ENCODE data around the gene YWHAE. TPM values are rescaled to one million over a fixed set of nuclear protein-coding genes. Genes with fewer than 3 reads are reported as not detected.

Gene YWHAE
- total and polyA plus RNA-seq, 9 of the 15 experiments (the other 6 are each of a cell fraction or from before 2014, with no cell fraction given) = 184 to 727 (median 448) TPM

- CTCF ChIA-PET (ENCODE audit: low intra/inter-chr PET ratio) = no interaction called here
- no peak for DNase-seq (ENCODE audit: extremely low read depth in 1 of 4, low spot score in 3 of 4)
- in situ Hi-C loops (cut with MboI) (no loop called here), intact Hi-C loops (cut with micrococcal nuclease) (no loop called here)
- H3K4me3 ChIP-seq = no peak overlapping the region
- peaks cover 7% of the 10 kb centered on the region; the same call in 1 of the 3 replicates for H3K36me3 ChIP-seq (ENCODE audit: control insufficient read depth, insufficient read depth, low read length)
- H2AFZ ChIP-seq (ENCODE audit: low read depth, low read length) = no peak overlapping the region
- H3K27me3 ChIP-seq (ENCODE audit: control insufficient read depth in 2 of 2, insufficient read depth in 2 of 2, low read length in 2 of 2) = no peaks in the 10 kb centered on the region
- FAIRE-seq = no peak
- H3K27ac ChIP-seq (ENCODE audit: extremely low read depth, low read depth, low read length) = no peak overlapping the region
- no peak overlapping the region for H3K4me2 ChIP-seq (ENCODE audit: insufficient read depth, low read length)
- H3K9me1 ChIP-seq (ENCODE audit: control insufficient read depth, insufficient read depth, low read length) = no peaks in the 10 kb centered on the region
- no peak overlapping the region for H3K9ac ChIP-seq (ENCODE audit: insufficient read depth in 1 of 2, low read depth in 2 of 2, low read length in 2 of 2)
- H3K9me3 ChIP-seq (replicated peaks; ENCODE audit: control insufficient read depth, insufficient read depth, low read depth, low read length) = no peaks in the 10 kb centered on the region; the same call in 1 of the 2 replicates
- no TSS peak for BruUV-seq (replicated peaks)
- H3K79me2 ChIP-seq (ENCODE audit: control insufficient read depth, insufficient read depth, low read length) = no peaks in the 10 kb centered on the region
- WGBS (ENCODE audit: insufficient coverage, low coverage, missing lambda C conversion rate) = 97% methylated on average over 5 of the region's 5 CpGs
- H3K4me1 ChIP-seq (replicated peaks in 1 of 2; ENCODE audit: control insufficient read depth in 2 of 2, insufficient read depth in 2 of 2, low read length in 2 of 2) = no peaks in the 10 kb centered on the region; a peak in 2 of 5 replicates
- ATAC-seq = no peak
- POLR2A ChIA-PET = no interaction called here
- TF ChIP-seq ZNF121 (CRISPR knock-in tag; conservative IDR thresholded peaks at IDR 0.05) (peak; percentile 50), HBP1 (CRISPR knock-in tag; IDR thresholded peaks at IDR 0.05) (no peak)
- H4K20me1 ChIP-seq (replicated peaks; ENCODE audit: control insufficient read depth, insufficient read depth, low read length) = no peaks in the 10 kb centered on the region
Observed at GRCh38 chr17:1416414-1416813, 16.4 kb upstream of the YWHAE start.

GRCh38 chr17:1414634-1415033 is 14.6 kb upstream of the YWHAE start:
- no peaks in the 10 kb centered on the region for H3K36me3 ChIP-seq (ENCODE audit: control insufficient read depth, insufficient read depth, low read length)
- no peak overlapping the region for H3K9ac ChIP-seq (ENCODE audit: insufficient read depth in 1 of 2, low read depth in 2 of 2, low read length in 2 of 2)
- H3K4me3 ChIP-seq = no peak overlapping the region
- no peak for TF ChIP-seq IRF2 (CRISPR knock-in tag; IDR thresholded peaks at IDR 0.05)
- TF ChIP-seq RBM15 (IDR thresholded peaks at IDR 0.05; ENCODE audit: insufficient read depth, low read length) = no peak
- TF ChIP-seq IRF9 (tag; IDR thresholded peaks at IDR 0.05) = no peak
- TF ChIP-seq ZNF398 (CRISPR knock-in tag; IDR thresholded peaks at IDR 0.05) = no peak
- no peak for TF ChIP-seq PRMT5 (CRISPR knock-in tag; IDR thresholded peaks at IDR 0.05)
- TF ChIP-seq BRCA1 (IDR thresholded peaks at IDR 0.05) = no peak
- no peak for TF ChIP-seq BRCA1 (CRISPR knock-in tag; IDR thresholded peaks at IDR 0.05)
- no peak for TF ChIP-seq ZFP30 (CRISPR knock-in tag; IDR thresholded peaks at IDR 0.05; ENCODE audit: borderline replicate concordance)
- no peak for TF ChIP-seq MYBL2 (IDR thresholded peaks at IDR 0.05; ENCODE audit: low read depth)
- TF ChIP-seq MYBL2 (CRISPR knock-in tag; IDR thresholded peaks at IDR 0.05; ENCODE audit: borderline replicate concordance) = no peak
- no peak overlapping the region for H3K4me2 ChIP-seq (ENCODE audit: insufficient read depth, low read length)
- H3K27ac ChIP-seq (ENCODE audit: extremely low read depth, low read depth, low read length) = no peak overlapping the region
- ChIA-PET CTCF (ENCODE audit: low intra/inter-chr PET ratio) (no interaction called here), POLR2A (interaction anchor here (0.8 kb wide), 1 partner anchor 17 kb away, joined by 4 read pairs; no protein-coding TSS in a partner anchor)
- H3K4me1 ChIP-seq (replicated peaks in 1 of 2; ENCODE audit: control insufficient read depth in 2 of 2, insufficient read depth in 2 of 2, low read length in 2 of 2) = no peaks in the 10 kb centered on the region; a peak in 2 of 5 replicates
- no peak overlapping the region for H2AFZ ChIP-seq (ENCODE audit: low read depth, low read length)
- no TSS peak for BruUV-seq (replicated peaks)
- ATAC-seq (no peak), DNase-seq (ENCODE audit: extremely low read depth in 1 of 4, low spot score in 3 of 4) (no peak), FAIRE-seq (no peak)
- intact Hi-C loops (cut with micrococcal nuclease) = no loop called here
- H3K9me1 ChIP-seq (ENCODE audit: control insufficient read depth, insufficient read depth, low read length) = no peaks in the 10 kb centered on the region
- no peaks in the 10 kb centered on the region for H3K27me3 ChIP-seq (ENCODE audit: control insufficient read depth in 2 of 2, insufficient read depth in 2 of 2, low read length in 2 of 2)
- no peaks in the 10 kb centered on the region for H4K20me1 ChIP-seq (replicated peaks; ENCODE audit: control insufficient read depth, insufficient read depth, low read length)
- 86% methylated on average over 7 of the region's 10 CpGs for WGBS (ENCODE audit: insufficient coverage, low coverage, missing lambda C conversion rate)
- in situ Hi-C loops (cut with MboI) = no loop called here
- no peaks in the 10 kb centered on the region; the same call in 1 of the 2 replicates for H3K9me3 ChIP-seq (replicated peaks; ENCODE audit: control insufficient read depth, insufficient read depth, low read depth, low read length)
- no peaks in the 10 kb centered on the region for H3K79me2 ChIP-seq (ENCODE audit: control insufficient read depth, insufficient read depth, low read length)

Measured in K562 (cell line).